ENCODE results near the gene RGS6.

The RGS6 gene

DNA sequence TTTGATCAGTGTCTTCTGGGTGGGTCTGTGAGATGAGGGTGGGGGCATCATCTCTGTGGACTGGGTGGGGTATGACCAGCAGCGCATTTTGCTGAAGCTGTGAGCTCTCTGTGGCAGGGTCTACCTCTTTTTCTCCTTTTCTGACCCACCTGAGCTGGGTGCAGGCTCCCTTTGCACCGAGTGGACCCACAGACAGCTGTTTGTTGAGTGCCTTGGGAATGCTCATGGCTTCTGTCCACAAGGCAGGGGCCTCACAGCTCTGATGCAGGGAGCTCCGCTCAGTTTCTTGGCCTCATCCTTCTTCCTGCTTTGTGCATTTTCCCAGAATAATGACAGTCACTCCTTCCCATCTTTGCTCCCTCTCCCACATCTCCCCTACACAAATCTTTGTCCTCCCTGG is 581.1 kb downstream of the RGS6 start:
- no peak for DNase-seq

DNA sequence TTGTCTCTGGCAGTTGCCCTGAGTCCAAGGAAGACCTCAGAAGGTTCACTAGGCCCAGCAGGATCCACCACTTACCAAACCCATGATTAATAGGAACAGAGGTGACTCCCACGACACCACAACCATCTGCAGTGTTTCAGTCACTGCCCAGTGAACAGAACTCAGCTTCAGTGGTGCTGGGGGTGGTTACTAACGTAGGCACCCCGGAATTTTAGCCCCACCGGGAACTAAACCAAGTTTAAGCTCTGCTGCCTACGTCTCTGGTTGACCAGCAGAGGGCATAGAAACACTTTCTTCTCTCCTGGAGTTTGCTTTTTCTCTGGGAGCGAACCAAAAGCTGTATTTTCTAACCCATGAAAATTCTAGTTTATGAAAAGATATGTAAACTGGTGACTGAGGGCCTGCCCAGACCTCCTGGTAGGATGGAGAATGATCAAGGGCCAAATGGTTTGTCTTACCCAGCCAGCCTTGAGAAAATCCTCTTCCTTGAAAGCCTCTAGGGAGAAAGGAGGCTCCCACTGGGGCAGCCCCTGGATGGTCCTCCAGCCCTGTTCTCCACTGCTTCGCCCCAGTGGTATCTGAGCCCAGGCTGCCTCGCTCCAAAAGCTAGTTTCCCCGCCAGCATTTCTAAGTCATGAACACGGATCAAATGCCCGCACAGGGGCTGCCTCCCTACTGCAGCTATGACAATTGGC is 581.9 kb downstream of the RGS6 start:
- DNase-seq: no peak

DNA sequence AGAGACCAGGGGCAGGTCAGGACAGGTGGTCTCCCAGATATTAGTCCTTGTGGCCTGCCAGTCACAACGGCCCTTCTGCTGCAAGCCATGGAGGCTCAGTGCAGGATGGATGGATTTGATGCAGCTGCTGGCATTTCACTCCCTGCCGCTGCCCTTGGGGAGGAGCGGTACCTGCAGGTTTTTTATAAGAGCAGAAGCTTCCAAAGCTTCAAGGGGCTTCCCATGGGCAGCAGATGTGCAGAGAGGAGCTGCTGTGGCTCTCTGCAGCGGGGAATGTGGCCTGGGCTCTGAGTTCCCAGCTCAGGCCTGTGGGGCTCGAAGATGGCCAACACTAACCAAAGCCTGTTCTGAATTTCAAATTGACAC is 582.4 kb downstream of the RGS6 start:
- no peak for DNase-seq

DNA sequence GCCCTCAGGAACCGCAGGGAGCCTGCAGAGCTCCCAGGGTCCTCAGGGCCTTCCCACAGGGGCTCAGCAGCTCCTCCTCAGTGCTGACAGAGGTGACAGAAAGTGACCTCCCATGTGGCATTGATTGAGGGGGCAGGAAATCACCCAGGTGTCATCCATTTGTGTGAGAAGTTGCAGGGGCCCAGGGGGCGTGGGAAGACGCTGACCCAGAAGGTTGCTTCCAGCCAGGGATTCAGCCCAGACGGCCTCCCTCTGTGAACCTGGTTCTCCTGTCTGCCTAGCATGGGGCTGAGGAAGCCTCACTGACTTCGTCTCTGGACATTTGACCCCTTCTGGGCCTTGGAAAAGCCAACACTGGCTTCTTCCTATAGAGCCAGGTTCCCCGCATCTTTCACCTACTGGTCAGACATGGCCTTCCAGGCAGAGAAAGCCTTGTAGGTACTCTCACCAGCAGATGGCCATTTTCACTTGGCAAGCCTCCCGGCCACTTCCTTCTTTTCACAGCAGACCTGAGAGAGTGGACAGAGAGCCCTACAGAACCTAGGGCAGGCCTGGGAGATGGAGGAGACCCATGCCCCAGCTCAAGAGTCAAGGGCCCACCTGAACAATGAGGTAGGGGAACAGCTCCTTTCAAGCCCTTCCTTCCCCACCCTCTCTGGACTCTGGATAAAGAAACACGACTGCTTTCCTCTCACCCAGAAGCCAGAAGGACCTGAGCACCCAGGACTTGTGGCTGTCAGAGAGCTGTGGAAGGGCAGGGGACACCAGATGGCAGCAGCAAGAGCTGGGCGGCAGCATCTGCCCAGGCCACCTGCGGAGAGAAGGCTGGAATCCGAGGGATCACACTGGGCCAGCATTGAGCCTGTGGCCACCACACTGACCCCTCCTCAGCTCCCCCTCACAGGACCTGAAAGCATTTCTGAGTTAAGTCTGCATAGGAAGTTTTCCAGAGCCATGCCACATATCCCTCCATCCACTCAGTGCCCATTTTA is 583.8 kb downstream of the RGS6 start:
- DNase-seq: peak; percentile 43

DNA sequence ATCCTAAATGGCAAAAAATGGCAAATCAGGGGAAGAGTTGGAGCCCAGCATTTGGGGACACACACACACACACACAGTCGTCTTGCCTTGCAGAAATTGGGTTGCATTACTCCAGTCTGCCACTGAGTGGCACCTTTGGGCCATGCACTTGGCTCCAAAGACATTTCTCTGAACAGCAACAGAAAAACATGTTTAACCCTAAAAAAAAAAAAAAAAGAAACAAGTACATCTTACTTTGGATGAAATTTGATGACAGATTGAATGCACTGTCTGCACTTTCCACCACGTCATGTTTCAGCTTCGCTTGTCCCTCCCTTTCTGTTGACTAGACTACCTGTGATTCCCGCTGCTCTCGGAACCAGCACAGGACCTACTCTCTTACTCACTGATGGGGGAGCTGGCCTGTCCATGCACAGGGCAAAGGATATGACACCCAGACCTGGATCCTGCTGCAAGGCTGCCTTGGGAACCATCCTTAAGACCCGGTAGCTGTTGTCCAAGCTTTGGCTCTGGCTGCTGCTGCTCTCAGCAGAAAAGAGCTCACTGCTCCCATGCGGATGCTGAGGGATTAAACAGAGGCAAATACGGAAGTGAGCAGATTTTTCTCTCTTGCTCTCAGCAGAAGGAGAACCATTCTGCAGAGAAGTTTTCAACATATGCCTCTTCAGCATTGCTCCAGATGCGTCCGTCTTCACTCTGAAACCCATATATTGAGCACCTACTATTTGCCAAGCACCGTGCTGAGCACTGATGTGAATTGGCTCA is 584.9 kb downstream of the RGS6 start:
- peak; percentile 84 for DNase-seq

GRCh38 chr14:72517736-72518135 is 585.5 kb downstream of the RGS6 start:
- no peak for DNase-seq

DNA sequence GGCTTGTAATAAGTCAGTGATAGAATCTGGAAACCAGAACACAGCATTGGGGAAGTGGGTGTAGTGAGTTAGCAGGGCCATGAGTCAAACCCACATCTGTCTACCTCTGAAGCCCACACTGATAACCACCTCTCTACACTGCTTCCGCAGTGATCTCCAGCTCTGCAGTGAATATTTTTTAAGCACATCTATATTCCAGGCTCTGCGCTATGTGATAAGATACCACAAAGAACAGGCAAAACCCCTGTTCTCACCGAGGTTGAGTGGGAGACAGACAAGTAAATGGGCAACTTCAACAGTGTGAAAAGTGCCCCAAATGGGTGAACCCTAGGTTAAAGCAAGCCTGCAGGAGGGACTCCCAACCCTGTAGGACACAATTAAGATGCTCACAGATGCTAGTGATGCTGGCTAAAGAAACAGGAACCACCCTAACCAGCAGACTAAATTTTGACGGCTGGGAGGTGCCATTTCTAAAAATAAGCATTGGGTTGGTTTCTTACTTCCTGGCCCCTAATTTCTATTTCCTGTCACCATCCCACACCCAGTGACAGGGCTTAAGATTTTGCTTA is 586.7 kb downstream of the RGS6 start:
- DNase-seq: no peak

DNA sequence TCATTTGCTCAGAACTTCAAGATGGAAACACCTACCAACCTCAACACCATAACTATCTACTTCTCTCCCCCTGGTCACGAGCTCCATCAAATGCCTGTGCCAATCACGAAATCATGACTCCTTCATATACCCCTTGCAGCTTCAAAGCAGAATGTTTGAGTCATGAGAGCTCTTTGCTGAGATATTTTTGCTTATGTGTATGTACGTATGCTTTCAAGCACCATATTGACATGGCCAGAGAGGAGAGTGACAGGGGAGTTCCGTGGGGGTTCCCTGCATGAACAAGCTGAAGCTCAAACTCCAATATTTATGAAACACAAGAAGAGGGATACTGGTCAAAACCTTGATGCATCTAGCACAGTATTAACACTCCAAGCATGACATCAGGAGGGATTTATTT is 587.3 kb downstream of the RGS6 start:
- no peak for DNase-seq

DNA sequence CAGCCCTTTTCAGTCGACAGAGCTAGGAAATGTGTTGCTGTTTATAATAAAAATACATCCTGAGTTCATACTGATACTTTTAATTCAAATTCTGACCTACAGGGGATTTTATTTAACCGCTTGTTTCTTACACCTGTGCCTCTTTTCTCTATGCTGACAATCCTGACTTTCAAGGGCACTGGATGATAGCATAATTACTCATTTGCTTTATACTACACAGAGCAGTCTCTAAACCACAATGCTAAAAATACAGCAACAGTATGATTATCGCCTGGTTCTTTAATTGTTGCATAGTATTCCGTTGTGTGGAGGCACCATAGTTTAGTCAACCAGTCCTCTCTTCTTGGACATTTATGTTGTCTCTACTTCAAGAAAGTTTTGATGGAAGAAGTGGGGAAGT is 588.8 kb downstream of the RGS6 start:
- no peak for DNase-seq

DNA sequence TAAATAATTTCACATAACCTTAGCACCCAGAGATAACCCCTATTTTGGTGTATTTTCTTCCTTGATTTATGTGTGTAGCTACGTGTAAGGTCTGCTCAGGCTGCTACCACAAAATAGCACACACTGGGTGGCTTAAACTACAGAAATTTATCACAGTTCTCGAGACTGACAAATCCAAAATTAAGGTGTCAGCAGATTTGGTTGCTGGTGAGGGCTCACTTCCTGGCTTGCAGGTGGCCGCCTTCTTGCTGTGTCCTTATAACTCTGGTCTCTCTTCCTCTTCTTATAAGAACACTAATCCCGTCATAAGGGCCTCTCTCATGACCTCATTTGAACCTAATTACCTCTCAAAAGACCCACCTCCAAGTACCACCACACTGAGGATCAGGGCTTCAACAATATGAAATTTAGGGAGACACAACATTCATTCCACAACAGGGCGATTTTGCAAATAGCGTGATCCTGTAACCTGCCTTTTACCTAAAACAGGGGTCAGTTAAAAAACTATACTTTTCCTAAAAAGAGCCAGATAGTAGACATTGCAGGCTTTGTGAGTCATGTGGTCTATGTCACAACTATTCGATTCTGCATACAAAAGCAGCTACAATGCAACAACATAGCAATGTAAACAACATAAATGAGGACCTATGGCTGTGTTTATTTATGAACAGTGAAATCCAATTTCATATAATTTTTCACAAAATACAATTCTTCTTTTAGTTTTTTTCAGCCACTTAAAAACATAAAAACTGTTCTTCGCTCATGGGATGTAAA is 589.9 kb downstream of the RGS6 start:
- DNase-seq: no peak

GRCh38 chr14:72522847-72523246 is 590.6 kb downstream of the RGS6 start:
- DNase-seq: no peak

DNA sequence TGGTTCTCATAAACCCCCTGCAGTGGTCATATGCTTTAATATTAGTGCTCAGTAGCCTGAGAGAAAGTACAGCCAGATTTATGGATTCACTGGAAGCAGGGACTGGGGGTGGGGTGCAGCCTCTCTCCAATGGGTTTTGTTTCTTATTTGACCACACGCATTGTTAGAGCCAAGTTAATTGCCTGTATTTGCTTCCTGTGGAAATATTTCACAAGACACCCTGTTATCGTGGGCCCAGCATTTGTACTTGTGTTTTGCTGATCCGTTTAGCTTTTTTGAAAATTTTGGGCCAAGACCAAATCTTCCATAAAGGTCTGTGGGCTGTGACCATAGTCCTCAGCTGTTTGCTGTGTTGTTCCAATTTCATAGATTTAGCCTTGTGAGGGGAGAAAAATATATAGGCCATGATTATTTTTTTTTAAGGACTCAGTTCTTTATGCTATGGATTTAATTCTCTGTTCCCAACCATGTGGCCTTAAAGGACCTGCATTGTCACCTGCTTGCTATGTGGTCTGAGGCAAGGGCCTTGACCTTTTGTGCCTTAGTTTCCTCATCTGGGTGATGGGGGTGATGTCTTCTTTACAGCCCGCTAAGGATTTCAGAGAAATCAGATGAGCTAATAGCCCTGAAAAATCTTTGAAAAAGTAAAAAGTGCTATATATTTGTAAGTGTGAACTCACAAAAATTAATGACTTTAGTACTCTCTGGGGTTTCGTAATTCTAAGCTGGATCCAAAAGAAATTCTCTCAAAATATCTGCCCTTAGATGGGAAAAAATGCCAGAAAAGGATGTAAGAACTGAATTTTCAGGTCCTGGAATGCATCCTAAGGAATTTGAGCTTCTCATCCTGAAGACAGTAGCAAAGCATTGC is 591.4 kb downstream of the RGS6 start:
- no peak for DNase-seq

- DNase-seq: no peak
Measured at GRCh38 chr14:72524295-72524629, 592.0 kb downstream of the RGS6 start.

- no peak for DNase-seq
Measured at GRCh38 chr14:72525087-72525915, 593.1 kb downstream of the RGS6 start.

- DNase-seq: no peak
Measured at GRCh38 chr14:72527591-72527990, 595.4 kb downstream of the RGS6 start.

GRCh38 chr14:72528059-72528862 is 596.0 kb downstream of the RGS6 start:
- DNase-seq: no peak

- DNase-seq: no peak
Measured at GRCh38 chr14:72528863-72529175, 596.6 kb downstream of the RGS6 start.

GRCh38 chr14:72532686-72533454 is 600.6 kb downstream of the RGS6 start:
- DNase-seq: no peak

- no peak for DNase-seq
Measured at GRCh38 chr14:72535485-72535884, 603.3 kb downstream of the RGS6 start.

All from femur (tissue), 1 donor.